ENCODE results near the gene PLXNA2. TPM values are rescaled to one million over a fixed set of nuclear protein-coding genes. Genes with fewer than 3 reads are reported as not detected.
A peak's percentile ranks its signal among the peaks of the same experiment; 100 is the strongest.

PLXNA2 gene
- total and polyA plus RNA-seq, 11 donors: 9.2 to 28.2 (median 18.0) TPM

DNA sequence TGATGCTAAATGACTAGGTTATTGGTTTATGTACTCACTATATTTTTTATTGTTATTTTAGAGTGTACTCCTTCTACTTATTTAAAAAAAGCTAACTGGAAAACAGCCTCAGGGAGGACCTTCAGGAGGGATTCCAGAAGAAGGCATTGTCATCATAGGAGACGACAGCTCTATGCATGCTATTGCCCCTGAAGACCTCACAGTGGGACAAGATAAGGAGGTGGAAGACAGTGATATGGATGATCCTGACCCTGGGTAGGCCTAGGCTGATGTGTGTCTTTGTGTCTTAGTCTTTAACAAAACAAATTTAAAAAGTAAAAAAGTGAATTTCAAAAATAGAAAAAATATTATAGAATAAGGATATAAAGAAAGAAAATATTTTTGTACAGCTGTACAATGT, 177.6 kb downstream of the PLXNA2 start:
- DNase-seq (no peak), ATAC-seq (no peak)
- intact Hi-C loops (cut with DNase I): no loop called here
- Histone ChIP-seq H3K36me3 (peaks cover 0 to 71% (median 22%) of the 10 kb centered on the region in 9 donors), H3K27ac (no peak overlapping the region), H3K27me3 (no peaks in the 10 kb centered on the region), H3K4me3 (no peak overlapping the region), H3K4me1 (peaks cover 0 to 15% (median 4%) of the 10 kb centered on the region in 12 donors), H3K9me3 (no peaks in the 10 kb centered on the region)
- TF ChIP-seq, protein P1, sequence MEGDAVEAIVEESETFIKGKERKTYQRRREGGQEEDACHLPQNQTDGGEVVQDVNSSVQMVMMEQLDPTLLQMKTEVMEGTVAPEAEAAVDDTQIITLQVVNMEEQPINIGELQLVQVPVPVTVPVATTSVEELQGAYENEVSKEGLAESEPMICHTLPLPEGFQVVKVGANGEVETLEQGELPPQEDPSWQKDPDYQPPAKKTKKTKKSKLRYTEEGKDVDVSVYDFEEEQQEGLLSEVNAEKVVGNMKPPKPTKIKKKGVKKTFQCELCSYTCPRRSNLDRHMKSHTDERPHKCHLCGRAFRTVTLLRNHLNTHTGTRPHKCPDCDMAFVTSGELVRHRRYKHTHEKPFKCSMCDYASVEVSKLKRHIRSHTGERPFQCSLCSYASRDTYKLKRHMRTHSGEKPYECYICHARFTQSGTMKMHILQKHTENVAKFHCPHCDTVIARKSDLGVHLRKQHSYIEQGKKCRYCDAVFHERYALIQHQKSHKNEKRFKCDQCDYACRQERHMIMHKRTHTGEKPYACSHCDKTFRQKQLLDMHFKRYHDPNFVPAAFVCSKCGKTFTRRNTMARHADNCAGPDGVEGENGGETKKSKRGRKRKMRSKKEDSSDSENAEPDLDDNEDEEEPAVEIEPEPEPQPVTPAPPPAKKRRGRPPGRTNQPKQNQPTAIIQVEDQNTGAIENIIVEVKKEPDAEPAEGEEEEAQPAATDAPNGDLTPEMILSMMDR (IDR thresholded peaks at IDR 0.05): no peak
- TF ChIP-seq POLR2A (IDR thresholded peaks at IDR 0.05): no peak
- WGBS, 4 donors: 81 to 93% (median 87%) methylated on average over 1 of the region's 1 CpG

DNA sequence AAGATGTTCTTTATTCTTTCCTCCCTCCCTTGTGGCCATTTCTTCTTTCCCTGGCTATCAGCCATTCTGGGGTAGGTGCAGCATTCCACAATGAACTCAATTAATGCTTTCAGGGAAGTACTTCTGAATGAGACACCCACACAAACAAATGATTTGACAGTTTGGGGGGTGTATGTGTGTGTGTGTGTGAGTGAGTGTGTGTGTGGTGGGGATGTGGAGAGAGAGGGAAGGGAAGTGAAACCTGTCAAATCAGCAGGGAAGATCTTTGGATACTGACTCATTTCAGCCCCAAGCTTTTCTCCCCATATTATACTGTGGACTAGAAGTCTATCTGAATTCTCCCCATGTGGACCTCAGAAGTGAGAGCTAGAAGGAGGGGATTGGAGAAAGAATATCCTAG, 178.3 kb downstream of the PLXNA2 start:
- H3K27ac ChIP-seq: no peak overlapping the region
- peaks cover 0 to 68% (median 17%) of the 10 kb centered on the region in 9 donors for H3K36me3 ChIP-seq
- TF ChIP-seq, protein P1 (IDR thresholded peaks at IDR 0.05): no peak
- no peak for TF ChIP-seq POLR2A (IDR thresholded peaks at IDR 0.05)
- H3K27me3 ChIP-seq: no peaks in the 10 kb centered on the region
- no peak overlapping the region for H3K4me3 ChIP-seq
- intact Hi-C loops (cut with DNase I): no loop called here
- H3K9me3 ChIP-seq: no peaks in the 10 kb centered on the region
- ATAC-seq: peak in 3 of 4 donors; percentile 31 to 56 (median 35)
- peaks cover 0 to 16% (median 4%) of the 10 kb centered on the region in 12 donors for H3K4me1 ChIP-seq
- peak in 2 of 5 donors; percentile 42 to 44 for DNase-seq

DNA sequence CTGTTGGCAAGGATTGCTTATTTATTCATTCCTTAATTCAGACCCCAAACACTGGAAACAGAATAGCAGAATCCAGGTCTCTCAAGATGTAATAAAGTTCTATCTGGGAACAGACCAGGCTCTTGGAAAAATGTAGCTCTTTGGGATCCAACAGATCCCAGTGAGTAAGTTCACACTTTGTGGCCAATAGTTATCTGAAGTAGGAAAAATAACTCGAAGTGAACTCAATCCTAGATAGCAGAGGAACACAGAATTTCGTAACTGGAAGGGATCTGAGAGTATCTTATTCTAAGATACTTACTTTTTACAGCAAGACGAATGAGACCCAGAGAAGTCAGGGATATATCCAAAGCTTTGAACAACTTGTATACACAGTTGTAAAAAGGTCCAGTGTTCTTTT, 182.6 kb downstream of the PLXNA2 start:
- Histone ChIP-seq H3K4me1 (peaks cover 0 to 16% (median 4%) of the 10 kb centered on the region in 12 donors), H3K36me3 (peaks cover 0 to 73% (median 37%) of the 10 kb centered on the region in 9 donors), H3K27ac (no peak overlapping the region), H3K4me3 (no peak overlapping the region), H3K27me3 (no peaks in the 10 kb centered on the region), H3K9me3 (no peaks in the 10 kb centered on the region)
- WGBS, 4 donors: 72 to 79% (median 76%) methylated on average over 3 of the region's 3 CpGs
- TF ChIP-seq, protein P1 (IDR thresholded peaks at IDR 0.05): no peak
- no peak for TF ChIP-seq POLR2A (IDR thresholded peaks at IDR 0.05)
- ATAC-seq (no peak), DNase-seq (no peak)
- intact Hi-C loops (cut with DNase I): no loop called here

DNA sequence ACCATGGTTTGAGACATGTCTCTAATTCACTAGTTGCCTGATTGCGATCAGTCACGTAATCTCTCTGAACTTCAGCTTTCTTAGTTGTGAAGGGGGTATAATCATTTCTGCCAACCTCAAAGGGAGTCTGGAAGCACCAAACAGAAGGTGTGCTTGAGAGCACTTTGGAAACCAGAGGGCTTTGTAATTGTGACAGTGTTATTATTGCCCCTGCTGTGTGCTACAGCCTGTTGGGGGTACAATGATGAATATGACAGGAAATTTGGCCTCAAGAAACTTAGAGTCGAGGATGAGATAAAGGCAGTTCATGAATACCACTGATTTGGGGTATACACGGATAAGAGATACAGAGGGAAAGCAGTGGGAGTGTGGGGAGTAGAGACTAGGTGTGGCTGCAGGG, 183.1 kb downstream of the PLXNA2 start:
- TF ChIP-seq, protein P1 (IDR thresholded peaks at IDR 0.05): no peak
- TF ChIP-seq POLR2A (IDR thresholded peaks at IDR 0.05): no peak
- Histone ChIP-seq H3K36me3 (peaks cover 0 to 73% (median 37%) of the 10 kb centered on the region in 9 donors), H3K27me3 (no peaks in the 10 kb centered on the region), H3K4me1 (peaks cover 0 to 16% (median 4%) of the 10 kb centered on the region in 12 donors), H3K27ac (no peak overlapping the region), H3K4me3 (no peak overlapping the region), H3K9me3 (no peaks in the 10 kb centered on the region)
- ATAC-seq (no peak), DNase-seq (no peak)
- intact Hi-C loops (cut with DNase I): no loop called here
- 80 to 86% (median 83%) methylated on average over 4 of the region's 4 CpGs for WGBS, 4 donors
